ENCODE measurements around the gene PPM1E.

DNA sequence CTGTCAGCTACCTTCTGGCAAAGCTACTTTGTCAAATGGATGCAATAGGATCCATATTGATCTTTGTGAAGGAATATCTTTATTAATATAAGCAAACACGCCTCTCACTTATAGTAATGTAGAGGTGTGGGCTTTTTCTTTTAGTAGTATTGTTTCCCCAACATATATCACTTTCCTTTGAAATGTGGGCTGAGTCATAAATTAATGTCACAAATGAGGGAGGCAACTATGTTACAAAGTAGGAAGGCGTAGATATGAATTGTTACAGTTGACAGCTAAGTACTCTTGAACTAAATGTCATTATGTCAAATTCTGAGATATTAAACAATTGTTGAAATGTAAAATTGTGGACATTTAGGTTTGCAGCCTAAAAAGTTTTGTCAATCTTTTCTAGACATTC, 2.6 kb upstream of the PPM1E start:
- TF ChIP-seq, protein P1, sequence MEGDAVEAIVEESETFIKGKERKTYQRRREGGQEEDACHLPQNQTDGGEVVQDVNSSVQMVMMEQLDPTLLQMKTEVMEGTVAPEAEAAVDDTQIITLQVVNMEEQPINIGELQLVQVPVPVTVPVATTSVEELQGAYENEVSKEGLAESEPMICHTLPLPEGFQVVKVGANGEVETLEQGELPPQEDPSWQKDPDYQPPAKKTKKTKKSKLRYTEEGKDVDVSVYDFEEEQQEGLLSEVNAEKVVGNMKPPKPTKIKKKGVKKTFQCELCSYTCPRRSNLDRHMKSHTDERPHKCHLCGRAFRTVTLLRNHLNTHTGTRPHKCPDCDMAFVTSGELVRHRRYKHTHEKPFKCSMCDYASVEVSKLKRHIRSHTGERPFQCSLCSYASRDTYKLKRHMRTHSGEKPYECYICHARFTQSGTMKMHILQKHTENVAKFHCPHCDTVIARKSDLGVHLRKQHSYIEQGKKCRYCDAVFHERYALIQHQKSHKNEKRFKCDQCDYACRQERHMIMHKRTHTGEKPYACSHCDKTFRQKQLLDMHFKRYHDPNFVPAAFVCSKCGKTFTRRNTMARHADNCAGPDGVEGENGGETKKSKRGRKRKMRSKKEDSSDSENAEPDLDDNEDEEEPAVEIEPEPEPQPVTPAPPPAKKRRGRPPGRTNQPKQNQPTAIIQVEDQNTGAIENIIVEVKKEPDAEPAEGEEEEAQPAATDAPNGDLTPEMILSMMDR (IDR thresholded peaks at IDR 0.05; ENCODE audit: low read depth, low read length, poor library complexity, severe bottlenecking) = no peak
- no peak for TF ChIP-seq EZH2phosphoT487 (IDR thresholded peaks at IDR 0.05; ENCODE audit: borderline replicate concordance, low read length)

Data from DOHH2 (cell line).